ENCODE data around the gene ZDHHC11B.
"Not testable (repeated sequence)": the region's sequence is repeated elsewhere in the genome, so short reads cannot be mapped to it uniquely, and the experiment has no call there.

GRCh38 chr5:785181-785705 is 714 bp upstream of the ZDHHC11B start:
- not testable (repeated sequence) for TF ChIP-seq CTCF, POLR2A (IDR thresholded peaks at IDR 0.05)

Data from body of pancreas (tissue), 4 donors.